ENCODE measurements around the gene ALAS1.
"Not testable (repeated sequence)": the region's sequence is repeated elsewhere in the genome, so short reads cannot be mapped to it uniquely, and the experiment has no call there.

ALAS1 gene

DNA sequence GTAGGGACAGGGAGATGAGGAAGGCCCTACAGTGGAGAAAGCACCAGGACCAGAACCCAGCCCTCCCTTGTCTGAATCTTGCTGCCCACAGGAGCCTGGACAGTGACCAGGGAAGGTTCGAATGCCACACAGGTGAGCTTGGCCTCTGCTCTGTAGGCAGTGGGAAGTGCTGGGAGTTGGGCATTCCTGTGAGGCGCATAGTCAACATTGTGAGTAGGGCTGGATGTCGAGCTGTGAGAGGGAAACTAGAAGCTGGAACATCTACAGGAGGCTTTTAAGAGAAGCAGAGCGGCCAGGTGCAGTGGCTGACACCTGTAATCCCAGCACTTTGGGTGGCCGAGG, 20.3 kb upstream of the ALAS1 start:
- DNase-seq: no peak

DNA sequence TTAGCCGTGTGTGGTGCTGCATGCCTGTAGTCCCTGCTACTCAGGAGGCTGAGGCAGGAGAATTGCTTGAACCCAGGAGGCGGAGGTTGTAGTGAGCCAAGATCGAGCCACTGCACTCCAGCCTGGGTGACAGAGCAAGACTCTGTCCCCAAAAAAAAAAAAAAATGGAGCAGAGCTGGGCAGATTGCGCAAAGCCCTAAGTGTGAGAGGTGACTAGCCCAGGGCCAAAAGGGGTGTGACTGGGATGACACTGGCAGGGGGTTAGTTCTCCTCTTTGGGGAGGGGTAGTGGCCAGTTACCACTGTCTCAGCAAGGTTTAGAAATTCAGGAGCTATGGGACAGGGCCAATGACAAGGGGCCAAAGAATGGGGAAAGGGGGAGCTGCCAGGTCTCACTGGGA, 19.8 kb upstream of the ALAS1 start:
- not testable (repeated sequence) for DNase-seq

DNA sequence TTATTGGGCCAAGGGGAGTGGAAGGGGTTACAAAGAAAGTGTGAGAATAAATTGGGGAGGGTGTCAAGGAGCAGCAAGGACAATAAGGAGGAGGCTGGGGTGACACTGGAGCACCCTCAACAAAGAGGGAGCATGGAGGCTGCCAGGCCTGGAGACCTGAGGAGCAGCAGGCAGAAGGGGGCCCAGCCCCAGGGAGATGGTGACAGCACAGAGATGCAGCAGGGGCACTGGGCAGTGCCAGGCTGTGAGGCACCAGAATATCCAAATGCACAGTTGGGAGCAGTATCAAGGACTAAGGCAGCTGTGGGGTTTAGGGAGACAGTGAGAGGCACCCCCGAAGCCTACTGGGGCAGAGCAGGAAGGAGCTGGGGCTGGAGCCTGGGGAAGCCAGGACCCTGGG, 19.4 kb upstream of the ALAS1 start:
- DNase-seq: no peak

DNA sequence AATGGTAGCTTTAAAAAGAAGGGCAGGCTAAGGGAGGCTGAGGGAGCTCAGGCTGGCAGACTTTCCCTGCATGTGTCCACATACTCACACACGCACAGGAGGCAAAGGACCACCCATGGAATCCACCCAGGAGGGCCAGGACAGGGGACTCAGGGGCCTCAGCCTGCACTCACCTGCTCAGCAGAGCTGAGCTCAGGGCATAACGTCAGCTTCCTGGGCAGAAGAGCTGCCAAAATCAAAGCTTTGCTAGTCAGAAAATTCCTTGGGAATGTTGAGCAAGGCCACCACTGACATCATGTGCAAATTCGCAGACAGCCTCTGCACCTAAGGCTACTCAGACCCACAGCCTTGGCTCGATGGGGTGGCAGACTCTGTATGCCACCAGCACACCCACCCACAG, 16.4 kb upstream of the ALAS1 start:
- no peak for DNase-seq

DNA sequence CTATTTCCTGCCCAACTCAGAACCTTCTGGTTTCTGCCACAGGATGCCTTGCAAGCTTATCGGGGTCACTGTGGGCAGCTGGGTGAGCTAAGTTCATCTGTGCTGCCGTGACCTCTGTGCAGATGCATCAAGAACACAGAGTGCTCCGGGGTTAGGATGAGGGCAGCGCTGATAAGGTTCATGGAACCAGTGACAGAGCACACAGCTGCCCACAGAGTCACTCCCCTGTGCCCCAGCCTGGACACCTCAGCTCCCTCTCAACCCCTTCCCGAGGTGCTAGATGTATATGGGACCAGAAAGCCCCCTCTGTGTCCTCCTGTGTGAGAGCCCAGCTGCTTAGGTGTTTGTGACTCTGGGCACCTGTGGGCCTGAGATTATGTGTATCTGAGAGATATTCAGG, 15.8 kb upstream of the ALAS1 start:
- no peak for DNase-seq

DNA sequence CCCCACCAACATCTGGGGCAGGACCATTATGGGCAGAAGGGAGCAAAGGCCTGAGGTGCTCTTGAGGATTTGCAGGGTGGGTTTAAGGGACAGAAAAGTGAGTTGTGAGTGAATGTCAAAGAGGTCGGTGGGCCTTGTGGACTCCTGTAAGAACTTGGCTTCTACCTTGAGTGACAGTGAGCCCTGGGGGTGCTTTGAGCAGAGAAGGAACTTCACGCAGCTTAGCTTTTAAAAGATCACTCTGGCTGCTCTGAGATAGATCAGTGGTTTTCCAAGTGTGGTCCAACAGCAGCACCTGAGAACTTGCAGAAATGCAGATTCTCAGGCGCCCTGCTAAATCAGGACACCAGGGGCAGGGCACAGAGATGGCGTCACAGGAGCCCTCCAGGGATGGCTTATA, 15.3 kb upstream of the ALAS1 start:
- no peak for DNase-seq

DNA sequence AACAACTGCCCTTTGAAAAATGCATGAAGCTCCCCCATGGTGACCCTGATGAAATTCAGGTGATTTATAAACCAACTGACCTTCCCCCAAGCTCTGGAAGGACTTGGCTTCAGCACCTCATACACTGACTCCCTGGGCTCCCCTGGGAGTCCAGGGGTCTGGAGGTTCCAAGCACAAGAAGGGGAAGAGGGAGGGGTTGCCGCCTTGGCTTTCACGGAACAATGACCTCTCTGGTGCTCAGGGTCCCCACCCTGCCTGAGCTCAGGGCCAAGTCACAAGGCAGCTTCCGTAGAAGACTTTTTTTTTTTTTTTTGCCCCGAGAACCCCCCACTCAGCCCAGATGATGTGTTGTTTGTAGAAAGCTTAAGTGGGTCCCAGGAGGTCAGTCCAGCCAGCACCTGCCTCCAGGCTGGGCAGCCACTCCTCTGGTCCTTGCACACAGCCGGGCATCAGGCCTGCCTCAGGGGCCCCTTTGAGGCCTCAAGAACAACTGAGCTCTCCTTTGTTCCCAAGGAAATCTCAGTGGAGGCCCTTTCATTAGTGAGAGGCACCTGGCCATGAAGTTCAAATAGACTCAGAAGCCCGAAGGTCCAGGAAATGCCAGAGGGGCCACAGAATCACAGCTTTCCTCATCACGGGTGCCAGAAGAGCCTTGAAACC, 14.0 kb upstream of the ALAS1 start:
- DNase-seq: no peak

DNA sequence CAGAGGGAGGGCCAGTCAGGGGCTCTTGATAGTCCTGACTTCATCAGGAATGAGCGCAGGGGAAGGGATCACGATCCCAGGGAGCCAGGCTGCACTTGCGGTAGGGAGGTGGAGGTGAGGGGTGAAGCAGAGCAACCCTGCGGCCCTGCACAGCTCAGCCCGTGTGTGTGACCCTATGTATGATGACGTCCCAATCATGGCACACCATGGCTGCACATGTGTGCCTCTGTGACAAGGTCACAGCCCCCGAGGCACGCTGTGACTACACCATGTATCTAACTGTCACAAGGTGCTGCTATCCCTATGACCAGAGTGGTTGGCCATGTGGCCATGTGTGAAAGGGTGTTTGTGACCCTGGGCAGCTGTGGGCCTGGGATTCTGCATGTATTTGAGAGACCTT, 13.3 kb upstream of the ALAS1 start:
- DNase-seq: no peak

DNA sequence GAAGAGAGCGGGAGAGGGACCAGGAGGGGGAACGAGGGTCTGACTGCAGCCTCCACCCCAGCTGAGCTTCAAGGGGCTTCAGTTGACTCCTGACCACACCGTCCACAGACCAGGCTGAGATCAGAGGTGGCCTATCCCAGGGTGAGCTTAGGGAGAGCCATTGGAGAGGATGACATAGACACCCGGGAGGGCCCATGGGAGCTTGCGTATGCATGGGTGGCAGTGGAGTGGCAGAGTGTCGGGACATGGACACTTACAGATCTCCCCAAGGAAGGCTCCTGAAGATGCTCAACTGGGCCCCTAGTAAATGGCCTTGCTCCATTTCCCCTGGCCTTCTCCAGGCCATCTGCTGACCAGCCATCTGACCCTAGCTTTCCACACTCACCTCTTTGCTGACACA, 12.6 kb upstream of the ALAS1 start:
- no peak for DNase-seq

DNA sequence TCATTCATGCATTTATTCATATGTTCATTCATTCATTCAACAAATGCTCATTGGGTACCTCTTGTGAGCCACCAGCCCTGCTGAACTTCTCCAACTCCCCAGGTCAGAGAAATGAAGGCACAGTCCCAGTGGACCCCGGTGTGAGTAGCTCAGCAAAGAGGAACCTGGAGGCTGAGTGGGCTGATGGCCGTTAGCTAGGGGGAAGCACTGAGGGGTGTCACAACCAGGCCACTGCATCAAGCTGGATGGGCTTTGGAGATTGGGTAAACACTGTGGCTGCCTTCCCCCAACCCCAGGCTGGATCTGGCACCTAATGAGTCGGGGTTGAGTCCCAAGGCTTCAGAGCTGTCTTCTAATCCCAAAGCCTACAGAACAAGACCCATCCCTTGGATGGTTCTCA, 12.1 kb upstream of the ALAS1 start:
- DNase-seq: no peak

DNA sequence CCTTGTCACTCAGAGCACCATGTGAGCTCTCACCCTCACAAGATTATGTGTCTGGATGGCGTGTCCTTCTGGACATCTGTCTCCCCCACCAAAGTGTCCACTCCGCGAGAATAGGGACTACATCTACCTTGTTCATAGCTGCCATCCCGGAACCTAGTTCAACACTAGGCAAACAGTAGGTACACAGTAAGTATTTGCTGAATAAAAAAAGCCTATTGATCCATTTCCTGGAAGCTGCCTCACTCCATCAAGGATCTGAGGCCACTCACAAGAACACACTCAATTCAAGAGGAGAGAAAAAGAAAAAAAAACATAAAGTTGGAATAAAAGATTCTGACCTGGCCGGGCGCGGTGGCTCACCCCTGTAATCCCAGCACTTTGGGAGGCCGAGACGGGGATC, 11.2 kb upstream of the ALAS1 start:
- DNase-seq: no peak

DNA sequence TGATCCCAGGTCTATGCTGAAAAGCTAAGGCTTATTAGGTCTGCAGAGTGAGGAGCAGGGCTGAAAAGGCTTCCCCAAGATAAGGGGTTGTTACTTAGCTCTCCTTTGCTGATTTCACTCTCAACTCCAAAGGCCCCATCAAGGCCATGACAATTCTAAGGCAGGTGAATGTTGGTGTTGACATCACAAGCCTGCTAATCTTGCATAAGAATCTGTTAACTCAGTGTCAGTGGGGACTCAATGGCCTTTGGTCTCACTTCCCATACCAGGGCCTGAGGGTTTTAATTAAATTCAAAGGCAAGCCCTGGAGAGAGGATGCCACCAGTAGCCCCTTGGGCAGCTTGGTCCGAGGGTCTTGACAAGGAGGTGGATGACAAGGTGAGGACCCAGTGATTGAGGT, 9.4 kb upstream of the ALAS1 start:
- DNase-seq: no peak

DNA sequence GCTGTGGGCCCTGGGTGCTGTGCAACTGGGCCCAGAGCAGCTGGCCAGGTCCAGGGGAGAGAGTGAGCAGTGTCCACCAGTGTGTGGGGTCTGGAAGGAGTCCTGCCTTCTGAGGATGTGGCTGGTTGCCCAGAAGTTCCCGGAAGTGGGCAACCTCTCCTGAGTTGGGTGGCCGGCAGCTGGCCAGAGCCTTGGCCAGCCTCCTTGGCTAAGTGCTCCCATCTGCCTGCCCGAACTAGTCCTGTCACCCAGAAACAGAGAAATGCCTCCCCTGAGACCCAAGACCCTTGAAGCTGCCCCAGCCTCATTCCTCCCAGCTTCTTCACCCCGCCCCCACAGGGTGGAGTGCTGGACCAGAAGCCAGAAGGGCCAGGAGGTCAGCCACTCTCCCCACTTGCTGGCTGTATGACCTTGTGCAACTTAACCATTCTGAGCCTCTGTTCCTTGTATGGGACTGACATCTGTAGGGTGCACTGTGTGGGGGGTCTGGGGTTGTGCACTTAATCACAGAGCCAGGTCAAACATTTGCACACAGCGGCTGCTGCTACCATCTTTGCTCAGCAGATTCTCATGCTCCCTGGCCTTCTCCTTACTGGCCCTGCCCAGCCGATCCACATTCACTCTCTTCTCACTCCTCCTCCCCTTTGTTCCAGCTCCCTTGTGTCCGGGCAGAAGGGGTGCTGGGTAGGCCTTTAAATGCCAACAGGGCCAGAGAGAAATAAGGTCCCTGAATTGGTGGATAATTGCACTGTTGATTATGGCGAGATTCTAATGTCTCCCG, 7.5 kb upstream of the ALAS1 start:
- DNase-seq: peak; percentile 74

DNA sequence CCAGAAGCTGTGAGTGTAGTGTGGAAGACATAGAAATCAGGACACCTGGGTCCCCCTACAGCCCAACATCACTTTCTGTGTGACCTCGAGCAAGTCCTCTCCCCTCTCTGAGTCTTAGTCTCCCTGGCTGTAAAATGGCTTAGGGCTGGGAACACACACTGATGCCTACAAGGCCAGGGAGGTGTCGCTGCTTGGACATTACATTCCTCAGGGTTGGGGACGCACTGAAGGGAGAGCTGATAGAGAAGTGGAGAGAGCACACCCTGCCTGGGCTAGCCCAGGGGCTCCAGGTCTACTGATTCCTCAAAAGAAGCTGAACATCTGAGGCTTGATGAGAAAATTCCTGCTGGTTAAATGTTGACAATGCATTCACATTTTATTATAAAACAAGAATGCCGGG, 6.3 kb upstream of the ALAS1 start:
- no peak for DNase-seq

DNA sequence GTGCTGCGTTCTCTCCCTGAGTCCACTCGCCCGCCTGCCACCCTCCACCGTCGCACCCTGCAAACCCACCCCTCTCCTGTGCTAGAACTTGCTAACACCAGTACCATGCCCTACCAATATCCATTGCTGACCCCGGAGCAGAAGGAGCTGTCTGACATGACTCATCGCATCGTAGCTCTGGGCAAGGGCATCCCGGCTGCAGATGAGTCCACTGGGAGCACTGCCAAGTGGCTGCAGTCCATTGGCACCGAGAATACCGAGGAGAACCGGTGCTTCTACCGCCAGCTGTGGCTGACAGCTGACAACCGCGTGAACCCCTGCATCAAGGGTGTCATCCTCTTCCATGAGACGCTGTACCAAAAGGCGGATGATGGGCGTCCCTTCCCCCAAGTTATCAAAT, 4.9 kb upstream of the ALAS1 start:
- peak; percentile 54 for DNase-seq

DNA sequence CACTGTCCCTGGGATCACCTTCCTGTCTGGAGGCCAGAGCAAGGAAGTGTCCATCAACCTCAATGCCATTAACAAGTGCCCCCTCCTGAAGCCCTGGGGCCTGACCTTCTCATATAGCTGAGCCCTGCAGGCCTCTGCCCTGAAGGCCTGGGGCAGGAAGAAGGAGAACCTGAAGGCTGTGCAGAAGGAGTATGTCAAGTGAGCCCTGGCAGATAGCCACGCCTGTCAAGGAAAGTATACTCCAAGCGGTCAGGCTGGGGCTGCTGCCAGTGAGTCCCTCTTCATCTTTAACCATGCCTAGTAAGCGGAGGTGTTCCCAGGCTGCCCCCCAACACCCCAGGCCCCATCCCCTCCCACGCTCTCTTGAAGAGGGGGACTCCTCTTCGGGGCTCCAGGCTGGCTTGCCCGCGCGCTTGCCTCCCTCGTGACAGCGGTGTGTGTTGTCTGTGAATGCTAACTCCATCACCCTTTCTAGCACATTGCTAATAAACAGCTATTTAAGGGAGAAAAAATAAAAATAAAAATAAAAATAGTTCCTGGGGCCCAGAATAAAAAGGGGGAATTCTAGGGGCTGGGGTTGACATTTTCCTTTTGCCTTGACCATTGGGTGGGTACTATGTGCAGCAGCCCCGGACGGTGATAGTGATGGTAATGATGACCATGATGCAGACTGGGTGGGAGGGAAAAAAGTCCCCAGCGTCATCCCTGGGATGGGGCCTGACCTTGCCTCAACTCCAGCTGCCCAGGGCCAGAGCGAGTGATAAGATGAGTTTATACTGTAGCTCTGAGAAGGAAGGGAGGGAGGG, 3.3 kb upstream of the ALAS1 start:
- DNase-seq: peak; percentile 29

DNA sequence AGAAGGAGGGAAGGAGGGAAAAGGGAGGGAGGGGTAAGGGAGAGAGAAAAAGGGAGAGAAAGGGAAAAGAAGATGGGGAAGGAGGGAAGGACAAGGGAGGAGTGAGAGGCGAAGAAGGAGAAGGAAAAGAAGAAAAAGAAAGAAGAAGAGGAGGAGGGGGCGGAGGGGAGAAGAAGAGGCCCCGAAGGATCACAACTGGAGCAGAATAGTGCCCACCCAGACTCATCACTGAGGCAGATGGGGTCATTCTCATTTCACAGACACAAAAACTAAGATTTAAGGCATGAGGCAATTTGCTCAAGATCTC, 2.7 kb upstream of the ALAS1 start:
- no peak for DNase-seq

DNA sequence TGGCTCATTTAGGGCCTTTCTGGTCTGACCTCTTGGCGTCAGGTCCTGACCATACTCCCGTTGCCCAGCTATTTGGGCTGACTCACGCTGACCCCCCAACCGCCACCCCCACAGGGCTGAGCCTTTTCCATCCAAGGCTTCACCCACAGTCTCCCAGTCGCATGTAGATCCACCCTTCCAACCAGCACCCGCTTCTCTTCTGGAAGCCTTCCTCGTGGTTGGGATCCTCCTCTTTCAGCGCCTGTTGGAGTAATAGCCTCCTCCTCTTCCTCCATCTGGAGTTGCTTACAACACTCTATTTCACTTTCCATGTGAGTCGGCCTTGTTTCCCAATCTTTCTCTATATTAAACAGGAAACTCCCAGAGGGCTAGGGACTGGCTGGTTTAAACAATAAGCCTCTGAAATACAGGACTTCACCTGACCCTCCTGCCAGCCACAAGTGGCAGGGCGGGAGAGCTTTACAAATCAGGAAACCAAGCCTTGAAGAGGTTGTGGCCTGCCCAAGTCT, 2.1 kb upstream of the ALAS1 start:
- DNase-seq: peak; percentile 20

DNA sequence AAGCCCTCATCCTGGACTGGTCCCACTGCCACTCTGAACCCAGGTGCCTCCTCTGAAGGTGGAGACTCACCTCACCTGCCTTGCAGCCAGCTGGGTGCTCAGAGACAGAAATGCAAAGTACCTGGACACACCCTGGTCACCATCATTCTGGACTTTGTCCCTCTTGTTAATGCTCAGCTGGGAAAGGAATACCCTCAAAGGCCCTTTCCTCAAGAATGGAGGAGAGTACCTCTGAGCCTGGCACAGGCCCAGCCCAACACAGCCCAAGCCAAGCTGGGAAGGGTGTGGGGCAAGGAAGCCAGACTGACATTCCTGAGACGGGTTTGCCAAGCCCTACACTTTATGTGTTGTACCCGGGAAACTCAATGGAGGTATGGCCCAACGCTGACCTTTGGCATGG, 983 bp upstream of the ALAS1 start:
- DNase-seq: peak; percentile 31

DNA sequence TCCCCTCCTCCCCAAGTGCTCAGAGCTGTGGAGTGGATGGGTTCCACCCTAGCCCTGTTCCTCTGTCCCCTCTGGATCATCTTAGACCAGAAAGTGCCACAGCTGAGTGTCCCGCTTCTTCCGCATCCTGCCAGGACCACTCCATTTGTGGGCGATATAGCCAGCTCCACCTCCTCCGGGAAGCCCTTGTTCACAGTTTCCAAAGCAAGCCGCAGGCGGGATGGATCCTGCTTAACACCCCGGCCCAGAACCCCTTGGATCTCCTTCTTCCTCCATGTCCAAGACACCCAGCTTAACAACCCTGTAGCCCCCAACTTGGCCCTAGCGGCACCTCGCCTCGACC, 490 bp upstream of the ALAS1 start:
- DNase-seq: no peak

DNA sequence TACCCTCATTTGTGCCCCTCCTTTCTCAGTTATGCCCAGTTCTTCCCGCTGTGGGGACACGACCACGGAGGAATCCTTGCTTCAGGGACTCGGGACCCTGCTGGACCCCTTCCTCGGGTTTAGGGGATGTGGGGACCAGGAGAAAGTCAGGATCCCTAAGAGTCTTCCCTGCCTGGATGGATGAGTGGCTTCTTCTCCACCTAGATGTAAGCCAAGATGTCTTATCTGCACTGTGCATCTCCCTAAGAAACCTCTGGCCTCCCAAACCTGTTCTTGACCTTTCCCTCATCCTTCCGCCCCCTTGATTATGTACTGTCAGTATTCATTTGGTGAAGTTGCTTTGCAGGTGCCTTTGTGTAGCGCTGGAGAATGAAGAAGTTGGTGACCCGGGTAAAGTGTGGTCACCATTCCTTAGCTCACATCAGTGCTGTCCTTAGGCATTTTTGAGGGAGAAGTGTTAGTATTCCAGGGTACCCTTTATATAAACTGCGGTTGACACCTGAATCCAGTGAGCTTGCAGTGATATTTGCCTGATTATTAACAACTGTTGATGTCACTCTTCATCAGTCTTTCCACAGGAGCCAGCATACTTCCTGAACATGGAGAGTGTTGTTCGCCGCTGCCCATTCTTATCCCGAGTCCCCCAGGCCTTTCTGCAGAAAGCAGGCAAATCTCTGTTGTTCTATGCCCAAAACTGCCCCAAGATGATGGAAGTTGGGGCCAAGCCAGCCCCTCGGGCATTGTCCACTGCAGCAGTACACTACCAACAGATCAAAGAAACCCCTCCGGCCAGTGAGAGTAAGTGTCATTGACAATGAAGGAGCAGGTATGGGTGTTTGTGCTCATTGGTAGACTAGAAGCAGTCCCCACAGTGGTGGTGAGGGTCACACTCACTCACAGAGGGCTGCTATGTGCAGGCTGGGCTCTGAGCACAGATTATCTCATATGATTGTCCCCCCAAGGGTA, 966 bp downstream of the ALAS1 start:
- DNase-seq: no peak

DNA sequence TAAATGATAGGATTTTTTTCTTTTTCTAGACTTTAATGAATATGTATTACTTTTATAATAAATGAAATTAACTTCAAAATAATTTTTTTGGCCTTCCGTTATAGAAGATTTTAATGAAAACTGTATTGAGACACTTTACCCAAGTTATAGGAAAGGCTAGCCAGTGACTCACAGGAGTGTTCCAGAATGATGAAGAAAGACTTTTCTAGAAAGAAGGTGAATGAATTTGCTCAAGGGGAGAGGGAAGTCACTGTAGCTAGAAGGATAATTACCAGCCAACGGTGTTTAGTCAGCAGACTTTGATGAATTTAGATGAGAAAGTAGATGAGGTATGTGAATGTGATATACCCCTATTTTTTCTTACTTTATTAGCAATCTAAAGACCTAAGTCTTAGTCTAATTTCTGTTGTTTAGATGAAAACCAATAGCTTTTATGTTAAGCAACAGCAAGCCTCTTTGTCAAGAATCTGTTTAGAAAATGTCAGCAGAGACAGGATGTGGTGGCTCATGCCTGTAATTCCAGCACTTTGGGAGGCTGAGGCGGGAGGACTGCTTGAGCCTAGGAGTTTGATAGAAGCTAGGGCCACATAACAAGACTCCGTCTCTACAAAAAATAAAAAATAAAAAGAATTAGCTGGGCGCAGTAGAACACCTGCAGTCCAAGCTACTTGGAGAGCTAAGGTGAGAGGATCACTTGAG, 3.2 kb downstream of the ALAS1 start:
- DNase-seq: no peak
